GM12891 (cell line): Measurements from ENCODE around the gene TCEA2.
A peak's percentile ranks its signal among the peaks of the same experiment; 100 is the strongest.

ENCODE experiments used
- DNase-seq: peaks from one replicate; pipeline ENCODE4 v3.0.0; 2011; ENCODE audit warnings: low spot score; ENCODE audit not compliant: insufficient read length
- FAIRE-seq: peaks from 2 replicates; lab custom pipeline; 2011; peaks lifted over from hg19 to GRCh38; lab: Jason Lieb, UNC
- PAX5 ChIP-seq: IDR thresholded peaks from 2 replicates; pipeline ENCODE4 v1.6.1; 2011; ENCODE audit warnings: low read length, moderate library complexity, mild to moderate bottlenecking; ENCODE audit not compliant: insufficient read depth, severe bottlenecking
- POLR2A ChIP-seq: IDR thresholded peaks from 2 replicates; pipeline ENCODE4 v1.6.1; 2011; ENCODE audit warnings: low read depth, low read length, control low read depth
- POLR2AphosphoS5 ChIP-seq: IDR thresholded peaks from 2 replicates; pipeline ENCODE4 v1.6.1; 2011; ENCODE audit warnings: low read depth, low read length, control low read depth
- POU2F2 ChIP-seq: IDR thresholded peaks from 2 replicates; pipeline ENCODE4 v1.6.1; 2011; ENCODE audit warnings: low read depth, mild to moderate bottlenecking, control low read depth, low read length, moderate library complexity
- SPI1 ChIP-seq: IDR thresholded peaks from 2 replicates; pipeline ENCODE4 v1.6.1; 2011; ENCODE audit warnings: low read depth, low read length, control low read depth
- TAF1 ChIP-seq: IDR thresholded peaks from 2 replicates; pipeline ENCODE4 v1.6.1; 2011; ENCODE audit warnings: low read depth, low read length, control low read depth

TCEA2 gene

GRCh38 chr20:64056639-64056888, 6.4 kb upstream of the TCEA2 start:
- DNase-seq: no peak
- TF ChIP-seq TAF1 (no peak), POLR2A (no peak), SPI1 (no peak), PAX5 (no peak), POLR2AphosphoS5 (no peak), POU2F2 (no peak)
- FAIRE-seq: no peak

- FAIRE-seq (peak; percentile 60), DNase-seq (no peak)
- no peak for TF ChIP-seq PAX5
- no peak for TF ChIP-seq SPI1
- no peak for TF ChIP-seq POU2F2
- TF ChIP-seq TAF1: no peak
- TF ChIP-seq POLR2A: no peak
- TF ChIP-seq POLR2AphosphoS5: no peak
Observed at GRCh38 chr20:64056889-64057627, 5.9 kb upstream of the TCEA2 start.

- FAIRE-seq: peak; percentile 50
- TF ChIP-seq POLR2AphosphoS5 (no peak), SPI1 (no peak), PAX5 (no peak), POLR2A (no peak), TAF1 (no peak), POU2F2 (peak; percentile 39; the same call in 1 of the 2 replicates)
- peak; percentile 95 for DNase-seq
Observed at GRCh38 chr20:64057628-64058498, 5.1 kb upstream of the TCEA2 start.

GRCh38 chr20:64058536-64058935, 4.5 kb upstream of the TCEA2 start:
- TF ChIP-seq POU2F2: peak; percentile 88
- TF ChIP-seq PAX5: no peak
- TF ChIP-seq POLR2A: no peak
- DNase-seq (no peak), FAIRE-seq (no peak)

GRCh38 chr20:64062276-64062595, 762 bp upstream of the TCEA2 start:
- FAIRE-seq (no peak), DNase-seq (no peak)
- TF ChIP-seq POLR2A (no peak), TAF1 (no peak), POLR2AphosphoS5 (no peak), SPI1 (no peak), POU2F2 (no peak), PAX5 (no peak)

GRCh38 chr20:64063389-64064144, 569 bp downstream of the TCEA2 start:
- FAIRE-seq (peak; percentile 23), DNase-seq (no peak)
- TF ChIP-seq PAX5: no peak
- no peak for TF ChIP-seq TAF1
- TF ChIP-seq POLR2AphosphoS5: no peak
- TF ChIP-seq POLR2A: no peak
- TF ChIP-seq SPI1: no peak
- TF ChIP-seq POU2F2: no peak

GRCh38 chr20:64064145-64064698, 1.2 kb downstream of the TCEA2 start:
- no peak for TF ChIP-seq PAX5
- no peak for TF ChIP-seq POLR2AphosphoS5
- no peak for TF ChIP-seq SPI1
- no peak for TF ChIP-seq POLR2A
- TF ChIP-seq POU2F2: no peak
- no peak for TF ChIP-seq TAF1
- no peak for DNase-seq
- FAIRE-seq: no peak

- DNase-seq (no peak), FAIRE-seq (no peak)
- no peak for TF ChIP-seq SPI1
Observed at GRCh38 chr20:64065062-64065973, 2.3 kb downstream of the TCEA2 start.

- FAIRE-seq (peak; percentile 95), DNase-seq (peak; percentile 80)
- TF ChIP-seq POU2F2 (no peak), POLR2AphosphoS5 (no peak), SPI1 (no peak), TAF1 (no peak), PAX5 (no peak), POLR2A (no peak)
Observed at GRCh38 chr20:64065974-64066343, 3.0 kb downstream of the TCEA2 start.
